GM23248 (cell line): ENCODE measurements around the gene NEK6. TPM values are rescaled to one million over a fixed set of nuclear protein-coding genes. Genes with fewer than 3 reads are reported as not detected.

Experiments
- DNase-seq: peaks from one replicate; pipeline ENCODE4 v3.0.0-alpha.2; 2015
- H2AFZ ChIP-seq: fragments of 200-600 bp; sonication (generic); 2 replicates; pipeline ENCODE4 v1.6.1; 2016; ENCODE audit warnings: antibody characterized with exemption
- H3F3A ChIP-seq: fragments of 200-600 bp; sonication (generic); 2 replicates; pipeline ENCODE4 v1.6.1; 2016; ENCODE audit warnings: mild to moderate bottlenecking, antibody characterized with exemption, mixed run types; ENCODE audit not compliant: insufficient read depth
- H3K27ac ChIP-seq: fragments of 200-600 bp; sonication (generic); 2 replicates; pipeline ENCODE4 v1.5.1; 2016; ENCODE audit warnings: mild to moderate bottlenecking
- H3K27me3 ChIP-seq: fragments of 200-600 bp; sonication (generic); replicated peaks from 2 replicates; pipeline ENCODE4 v1.6.1; 2016; ENCODE audit warnings: mild to moderate bottlenecking; ENCODE audit not compliant: insufficient read depth
- H3K36me3 ChIP-seq: fragments of 200-600 bp; sonication (generic); 2 replicates; pipeline ENCODE4 v1.6.1; 2016; ENCODE audit warnings: low read depth, mild to moderate bottlenecking
- H3K4me1 ChIP-seq: fragments of 200-600 bp; sonication (generic); 2 replicates; pipeline ENCODE4 v1.6.1; 2016; ENCODE audit warnings: mild to moderate bottlenecking; ENCODE audit not compliant: insufficient read depth
- H3K4me2 ChIP-seq: fragments of 200-600 bp; sonication (generic); one replicate; pipeline ENCODE4 v1.6.1; 2016; ENCODE audit warnings: mild to moderate bottlenecking; ENCODE audit not compliant: unreplicated experiment
- H3K4me3 ChIP-seq: fragments of 200-600 bp; sonication (generic); 2 replicates; pipeline ENCODE4 v1.5.1; 2016; ENCODE audit warnings: mild to moderate bottlenecking
- H3K79me2 ChIP-seq: fragments of 200-600 bp; sonication (generic); 2 replicates; pipeline ENCODE4 v1.6.1; 2016; ENCODE audit warnings: mild to moderate bottlenecking; ENCODE audit not compliant: insufficient read depth
- H3K9ac ChIP-seq: fragments of 200-600 bp; sonication (generic); 2 replicates; pipeline ENCODE4 v1.6.1; 2016; ENCODE audit warnings: mild to moderate bottlenecking
- H3K9me2 ChIP-seq: fragments of 200-600 bp; sonication (generic); 2 replicates; pipeline ENCODE4 v1.6.1; 2016; ENCODE audit warnings: mixed run types, mild to moderate bottlenecking, moderate library complexity; ENCODE audit not compliant: insufficient read depth
- H3K9me3 ChIP-seq: fragments of 200-600 bp; sonication (generic); one replicate; pipeline ENCODE4 v1.6.1; 2017; ENCODE audit warnings: low read depth
- H4K20me1 ChIP-seq: fragments of 200-600 bp; sonication (generic); 2 replicates; pipeline ENCODE4 v1.6.0; 2016; ENCODE audit not compliant: insufficient read depth
- EZH2 ChIP-seq: fragments of 200-600 bp; sonication (generic); IDR thresholded peaks from 2 replicates; pipeline ENCODE4 v1.6.1; 2018; ENCODE audit warnings: antibody characterized with exemption, mild to moderate bottlenecking; ENCODE audit not compliant: insufficient read depth, poor library complexity, severe bottlenecking
- EZH2phosphoT487 ChIP-seq: fragments of 200-600 bp; sonication (generic); IDR thresholded peaks from 2 replicates; pipeline ENCODE4 v1.6.1; 2018; ENCODE audit warnings: antibody characterized with exemption, moderate library complexity, mild to moderate bottlenecking, low read depth; ENCODE audit not compliant: insufficient read depth
- WGBS, 2 experiments: methylation state at CpG; one replicate each; pipeline ENCODE4 v1.1.6; 2015 to 2017; ENCODE audit warnings: low lambda C conversion rate in 2 of 2, low coverage in 1 of 2; ENCODE audit errors: missing lambda C conversion rate in 2 of 2; 5-methylcytosine and 5-hydroxymethylcytosine counted together
- in situ Hi-C: fragments of 300-500 bp; cut with MboI; formaldehyde crosslinking; loops from 2 replicates; pipeline ENCODE4 v1.15.0; 2020
- polyA plus RNA-seq: library from polyadenylated mRNA; unstranded; fragments of >200 nt; fragmentation: Nextera tagmentation; extraction: Ambion mirVana; gene quantifications from 2 replicates; pipeline ENCODE4 v1.2.1, GENCODE V29; 2016
- total RNA-seq: library from RNA; depleted of rRNA; stranded (reverse); fragments of >200 nt; shearing (Covaris generic); gene quantifications from 2 replicates; pipeline ENCODE4 v1.2.3, GENCODE V29; 2014

The NEK6 gene
- total and polyA plus RNA-seq, 2 experiments from 2014 or later = 43.7 to 69.6 TPM

DNA sequence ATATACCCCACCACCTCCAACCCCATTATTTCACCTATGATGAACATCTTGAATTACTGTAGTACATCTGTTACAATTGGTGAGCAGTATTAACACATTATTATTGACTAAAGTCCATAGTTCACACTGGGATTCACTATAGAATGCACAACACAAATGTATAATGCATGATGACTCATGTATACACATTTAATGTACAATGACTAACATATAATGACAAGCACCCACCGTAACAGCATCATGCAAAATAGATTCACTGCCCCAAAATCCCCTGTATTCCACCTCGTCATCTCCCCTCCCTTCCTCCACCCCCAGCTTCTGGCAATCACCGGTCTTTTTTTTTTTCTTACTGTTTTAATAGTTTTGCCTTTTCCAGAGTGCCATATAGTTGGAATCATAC lies 47.1 kb upstream of the NEK6 start:
- in situ Hi-C loops = no loop called here
- Histone ChIP-seq H3K9me3 (no peaks in the 10 kb centered on the region), H3K4me2 (no peak overlapping the region), H3K9ac (no peak overlapping the region), H3K9me2 (no peaks in the 10 kb centered on the region), H3K27me3 (peaks cover 12% of the 10 kb centered on the region; the same call in 1 of the 2 replicates), H3K79me2 (no peaks in the 10 kb centered on the region), H3F3A (peaks cover 8% of the 10 kb centered on the region; the same call in 1 of the 2 replicates), H3K36me3 (no peaks in the 10 kb centered on the region), H2AFZ (no peak overlapping the region), H3K4me1 (peaks cover 23% of the 10 kb centered on the region), H3K4me3 (no peak overlapping the region), H4K20me1 (no peaks in the 10 kb centered on the region), H3K27ac (no peak overlapping the region)
- no peak for TF ChIP-seq EZH2phosphoT487
- TF ChIP-seq EZH2 = no peak
- DNase-seq = peak; percentile 43
- WGBS, 2 experiments = 18 to 26% methylated on average over 3 of the region's 3 CpGs

DNA sequence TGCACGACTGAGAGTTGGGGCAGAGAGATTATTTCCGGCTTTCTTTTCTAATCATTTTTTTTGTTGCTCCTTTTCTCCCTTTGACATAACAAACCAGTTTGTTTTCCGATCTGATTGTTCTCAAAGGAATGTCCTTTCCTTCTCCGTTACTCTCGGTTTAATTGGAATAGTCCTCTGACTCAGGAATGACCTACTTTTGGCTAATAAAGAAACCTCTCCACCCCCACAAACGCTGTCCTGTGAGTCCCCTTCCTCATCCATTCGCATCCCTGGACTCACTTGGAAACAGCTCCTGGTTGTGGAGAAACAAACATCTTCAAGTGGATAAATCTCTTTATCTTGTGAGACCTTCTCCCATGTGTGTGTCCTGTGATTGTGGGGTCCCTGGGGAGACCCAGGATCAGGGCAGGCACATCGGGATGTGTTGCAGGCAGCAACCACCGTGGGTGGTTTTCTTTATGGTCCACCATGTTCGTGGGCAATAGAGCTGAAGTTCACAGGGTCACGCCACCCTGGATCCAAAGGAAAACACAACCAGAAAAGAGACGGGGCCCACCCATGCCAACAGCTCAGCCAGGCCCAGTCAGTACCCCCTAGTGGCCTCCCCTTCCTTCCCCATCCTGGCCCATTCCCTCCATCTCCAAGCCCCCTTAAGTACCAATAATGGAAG lies 45.2 kb upstream of the NEK6 start:
- peak overlapping the region; percentile 48 for H2AFZ ChIP-seq
- 22 to 31% methylated on average over 12 of the region's 12 CpGs for WGBS, 2 experiments
- TF ChIP-seq EZH2 (no peak), EZH2phosphoT487 (no peak)
- H3K79me2 ChIP-seq = no peaks in the 10 kb centered on the region
- H3K9me3 ChIP-seq = no peaks in the 10 kb centered on the region
- H3K4me1 ChIP-seq = peaks cover 23% of the 10 kb centered on the region
- no peaks in the 10 kb centered on the region for H3K27me3 ChIP-seq
- H3K4me2 ChIP-seq = peak overlapping the region; percentile 76
- H3K9me2 ChIP-seq = no peaks in the 10 kb centered on the region
- peak overlapping the region; percentile 41 for H3K4me3 ChIP-seq
- DNase-seq = peak; percentile 87
- peak overlapping the region; percentile 12; the same call in 1 of the 2 replicates for H3K27ac ChIP-seq
- peaks cover 8% of the 10 kb centered on the region; the same call in 1 of the 2 replicates for H3F3A ChIP-seq
- in situ Hi-C loops = no loop called here
- H3K9ac ChIP-seq = peak overlapping the region; percentile 18; the same call in 1 of the 2 replicates
- no peaks in the 10 kb centered on the region for H4K20me1 ChIP-seq
- no peaks in the 10 kb centered on the region for H3K36me3 ChIP-seq

- H4K20me1 ChIP-seq = no peaks in the 10 kb centered on the region
- no peak for DNase-seq
- WGBS, 2 experiments = 82 to 86% methylated on average over 12 of the region's 12 CpGs
Observed at GRCh38 chr9:124213396-124213795, 44.4 kb upstream of the NEK6 start.

DNA sequence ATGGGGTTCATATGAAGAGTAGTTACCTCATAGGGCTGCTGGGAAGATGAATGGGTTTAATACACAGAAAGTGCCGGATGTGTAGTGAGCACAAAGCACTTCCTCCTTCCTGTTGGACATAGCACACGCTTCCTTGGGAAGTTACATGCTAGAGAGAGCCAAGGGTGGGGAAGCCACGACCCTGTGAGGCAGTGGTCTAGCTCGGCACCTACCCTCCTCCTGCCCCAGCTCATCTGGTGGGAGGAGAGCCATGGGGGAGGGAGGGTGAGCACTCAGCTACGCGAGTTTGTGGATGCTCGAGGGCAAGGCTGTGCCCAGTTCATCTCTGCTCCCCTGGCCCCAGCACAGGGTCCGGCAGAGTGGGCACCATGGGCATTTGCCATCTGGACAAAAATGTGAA lies 43.6 kb upstream of the NEK6 start:
- DNase-seq = no peak
- H3K4me2 ChIP-seq = no peak overlapping the region
- in situ Hi-C loops = no loop called here
- H2AFZ ChIP-seq = no peak overlapping the region
- peaks cover 8% of the 10 kb centered on the region; the same call in 1 of the 2 replicates for H3F3A ChIP-seq
- no peak overlapping the region for H3K27ac ChIP-seq
- no peak for TF ChIP-seq EZH2
- TF ChIP-seq EZH2phosphoT487 = no peak
- no peaks in the 10 kb centered on the region for H3K79me2 ChIP-seq
- 77% methylated on average over 8 of the region's 8 CpGs for WGBS, 2 experiments
- H3K4me1 ChIP-seq = peaks cover 27% of the 10 kb centered on the region
- H3K9me3 ChIP-seq = no peaks in the 10 kb centered on the region
- no peaks in the 10 kb centered on the region for H3K9me2 ChIP-seq
- no peak overlapping the region for H3K4me3 ChIP-seq
- H3K36me3 ChIP-seq = no peaks in the 10 kb centered on the region
- H3K27me3 ChIP-seq = no peaks in the 10 kb centered on the region
- no peak overlapping the region for H3K9ac ChIP-seq
- H4K20me1 ChIP-seq = no peaks in the 10 kb centered on the region

More at GRCh38 chr9:124213396-124213795, 44.4 kb upstream of the NEK6 start:
- in situ Hi-C loops = no loop called here
- H2AFZ ChIP-seq = no peak overlapping the region
- no peaks in the 10 kb centered on the region for H3K79me2 ChIP-seq
- no peaks in the 10 kb centered on the region for H3K9me3 ChIP-seq
- no peak overlapping the region for H3K27ac ChIP-seq
- H3K4me1 ChIP-seq = peaks cover 23% of the 10 kb centered on the region
- H3F3A ChIP-seq = peaks cover 8% of the 10 kb centered on the region; the same call in 1 of the 2 replicates
- TF ChIP-seq EZH2 = no peak
- TF ChIP-seq EZH2phosphoT487 = no peak
- no peaks in the 10 kb centered on the region for H3K9me2 ChIP-seq
- no peak overlapping the region for H3K9ac ChIP-seq
- H3K27me3 ChIP-seq = no peaks in the 10 kb centered on the region
- no peak overlapping the region for H3K4me2 ChIP-seq
- no peak overlapping the region for H3K4me3 ChIP-seq
- H3K36me3 ChIP-seq = no peaks in the 10 kb centered on the region
